HepG2 (cell line): ENCODE results near the gene FIS1. TPM values are rescaled to one million over a fixed set of nuclear protein-coding genes. Genes with fewer than 3 reads are reported as not detected.

Experiments
- AGO1 ChIP-seq: fragments of 200-400 bp; formaldehyde crosslinking; IDR thresholded peaks from 2 replicates; pipeline ENCODE4 v1.6.1; 2017; ENCODE audit warnings: mild to moderate bottlenecking, low read depth, low read length, moderate library complexity; ENCODE audit not compliant: poor library complexity, severe bottlenecking
- ARNTL ChIP-seq: sonication (generic); formaldehyde crosslinking; IDR thresholded peaks from 2 replicates; pipeline ENCODE4 v1.4.0; 2020; ENCODE audit warnings: mild to moderate bottlenecking, missing genetic modification reagents
- BRD4 ChIP-seq: sonication (generic); formaldehyde crosslinking; IDR thresholded peaks from 2 replicates; pipeline ENCODE4 v1.4.0; 2020; ENCODE audit warnings: missing genetic modification reagents
- CAMTA2 ChIP-seq: sonication (generic); formaldehyde crosslinking; IDR thresholded peaks from 2 replicates; pipeline ENCODE4 v1.4.0; 2020; ENCODE audit warnings: mild to moderate bottlenecking, missing genetic modification reagents, borderline replicate concordance
- CBFB ChIP-seq: sonication (generic); formaldehyde crosslinking; IDR thresholded peaks from 2 replicates; pipeline ENCODE4 v1.4.0; 2020; ENCODE audit warnings: missing genetic modification reagents
- CEBPG ChIP-seq: IDR thresholded peaks from 2 replicates; pipeline ENCODE4 v1.6.1; 2016
- KDM5B ChIP-seq: sonication (generic); formaldehyde crosslinking; IDR thresholded peaks from 2 replicates; pipeline ENCODE4 v1.4.0; 2020; ENCODE audit warnings: missing genetic modification reagents, mild to moderate bottlenecking, borderline replicate concordance
- MED1 ChIP-seq: sonication (generic); formaldehyde crosslinking; IDR thresholded peaks from 2 replicates; pipeline ENCODE4 v1.4.0; 2020; ENCODE audit warnings: missing genetic modification reagents
- NAIF1 ChIP-seq: sonication (generic); formaldehyde crosslinking; IDR thresholded peaks from 2 replicates; pipeline ENCODE4 v1.5.0; 2020; ENCODE audit warnings: mild to moderate bottlenecking, missing genetic modification reagents, borderline replicate concordance
- NFKB2 ChIP-seq: sonication (generic); formaldehyde crosslinking; IDR thresholded peaks from 2 replicates; pipeline ENCODE4 v1.4.0; 2020; ENCODE audit warnings: missing genetic modification reagents, borderline replicate concordance
- SMARCC2 ChIP-seq: fragments of 450-650 bp; IDR thresholded peaks from 2 replicates; pipeline ENCODE4 v1.6.1; 2017; ENCODE audit warnings: antibody characterized with exemption, mild to moderate bottlenecking
- SP5 ChIP-seq: IDR thresholded peaks from 2 replicates; pipeline ENCODE4 v1.6.1; 2016; ENCODE audit warnings: low read depth, borderline replicate concordance
- TCF12 ChIP-seq, 2 experiments: fragments of 450-650 bp in 1 of 2; sonication (generic) in 1 of 2; formaldehyde crosslinking in 1 of 2; IDR thresholded peaks; 2 replicates each; pipeline versions ENCODE4 v1.6.1 to v1.8.0; 2017 to 2022; ENCODE audit warnings: antibody characterized with exemption in 1 of 2, mild to moderate bottlenecking in 1 of 2, missing genetic modification reagents in 1 of 2, moderate library complexity in 1 of 2
- USF2 ChIP-seq, 2 experiments: sonication (generic) in 1 of 2; formaldehyde crosslinking in 1 of 2; IDR thresholded peaks; 2 replicates each; pipeline versions ENCODE4 v1.5.1 to v1.6.1; 2011 to 2020; ENCODE audit warnings: borderline replicate concordance in 1 of 2, low read depth in 1 of 2, low read length in 1 of 2, mild to moderate bottlenecking in 1 of 2, missing genetic modification reagents in 1 of 2, moderate library complexity in 1 of 2
- ZBTB7B ChIP-seq: sonication (generic); formaldehyde crosslinking; IDR thresholded peaks from 2 replicates; pipeline ENCODE4 v1.4.0; 2020; ENCODE audit warnings: missing genetic modification reagents
- ZFP1 ChIP-seq: IDR thresholded peaks from 2 replicates; pipeline ENCODE4 v1.6.1; 2016
- ZNF326 ChIP-seq: sonication (generic); formaldehyde crosslinking; IDR thresholded peaks from 2 replicates; pipeline ENCODE4 v1.4.0; 2020; ENCODE audit warnings: missing genetic modification reagents, borderline replicate concordance
- ZNF329 ChIP-seq: sonication (generic); formaldehyde crosslinking; IDR thresholded peaks from 2 replicates; pipeline ENCODE4 v1.9.0; 2021; ENCODE audit warnings: low read depth, mild to moderate bottlenecking, missing genetic modification reagents
- ZNF441 ChIP-seq: sonication (generic); formaldehyde crosslinking; IDR thresholded peaks from 2 replicates; pipeline ENCODE4 v1.7.0; 2021; ENCODE audit warnings: missing genetic modification reagents, borderline replicate concordance
- ZNF564 ChIP-seq: sonication (generic); formaldehyde crosslinking; IDR thresholded peaks from 2 replicates; pipeline ENCODE4 v1.8.1; 2023; ENCODE audit warnings: mild to moderate bottlenecking, missing genetic modification reagents
- ZNF816 ChIP-seq: sonication (generic); formaldehyde crosslinking; IDR thresholded peaks from 2 replicates; pipeline ENCODE4 v1.8.0; 2022; ENCODE audit warnings: missing genetic modification reagents, mild to moderate bottlenecking, borderline replicate concordance
- polyA plus RNA-seq, 8 experiments: library from polyadenylated mRNA; depleted of rRNA in 3 of 8; stranded (reverse) in 7 of 8; unstranded in 1 of 8; fragments of >200 nt; fragmentation: Illumina TruSeq in 4 of 8; extraction: Trizol in 4 of 8; gene quantifications; 2 replicates each; pipeline versions ENCODE4 v1.2.1 to v1.2.3, GENCODE V29; 2011 to 2016; ENCODE audit warnings: low read depth in 4 of 8, missing spikeins in 1 of 8, mixed read lengths in 1 of 8; ENCODE audit not compliant: insufficient read depth in 1 of 8
- total RNA-seq, 5 experiments: library from RNA; depleted of rRNA; stranded (reverse); fragments of >200 nt; fragmentation: Illumina TruSeq; extraction: Trizol; gene quantifications; 2 replicates each; pipeline ENCODE4 v1.2.3, GENCODE V29; 2016; ENCODE audit warnings: low read depth in 1 of 5
- TF ChIP-seq, protein P1 (sequence below): sonication (generic); formaldehyde crosslinking; conservative IDR thresholded peaks from 2 replicates; pipeline ENCODE4 v1.8.0; 2022; ENCODE audit warnings: missing genetic modification reagents
- TF ChIP-seq, protein P2 (sequence below): sonication (generic); formaldehyde crosslinking; IDR thresholded peaks from 2 replicates; pipeline ENCODE4 v1.4.0; 2020; ENCODE audit warnings: missing genetic modification reagents

FIS1 gene
- total and polyA plus RNA-seq, 2 of the 13 experiments (the other 11 are each of a cell fraction or from before 2014, with no cell fraction given): 97.5 to 101 TPM

DNA sequence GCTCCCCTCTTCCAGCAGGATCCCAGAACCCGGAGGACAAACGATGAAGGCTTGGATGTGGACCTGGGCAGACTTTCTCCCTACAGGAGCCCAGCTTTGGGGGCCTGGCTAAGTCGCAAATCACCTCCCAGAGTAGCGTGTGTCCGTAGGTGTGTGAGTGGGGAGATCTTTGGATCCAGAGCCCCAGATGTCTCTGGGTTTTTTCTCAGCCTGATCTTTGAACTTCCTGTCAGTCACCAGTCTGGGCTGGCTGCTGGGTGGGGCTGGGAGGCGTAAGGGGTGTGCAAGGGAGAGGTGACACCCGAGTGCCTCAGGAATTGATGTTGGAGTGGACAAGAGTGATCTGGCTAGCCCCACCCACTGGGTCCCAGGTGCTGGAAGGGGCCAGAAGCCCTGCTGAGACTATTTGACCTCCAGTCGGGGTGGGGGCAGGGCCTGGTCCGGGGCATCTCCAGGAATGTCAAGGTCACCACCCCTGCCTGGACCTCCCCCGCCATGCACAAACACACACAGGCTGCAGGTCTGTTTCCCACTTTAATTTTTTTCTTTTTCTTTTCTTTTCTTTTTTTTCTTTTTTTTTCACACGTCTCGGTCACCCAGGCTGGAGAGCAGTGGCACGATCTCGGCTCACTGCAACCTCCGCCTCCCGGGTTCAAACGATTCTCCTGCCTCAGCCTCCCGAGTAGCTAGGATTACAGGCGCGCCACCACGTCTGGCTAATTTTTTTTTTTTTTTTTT, 43.9 kb downstream of the FIS1 start, which contains the start of gene MOGAT3 (continued):
- no peak for TF ChIP-seq USF2 (IDR thresholded peaks at IDR 0.05; ENCODE audit: low read depth, low read length)
- 0 out of 2 replicates have a peak, but pooled peaks have one; percentile 28 for TF ChIP-seq USF2 (CRISPR knock-in tag; IDR thresholded peaks at IDR 0.05; ENCODE audit: borderline replicate concordance)
- 0 out of 2 replicates have a peak, but pooled peaks have one; percentile 29 for TF ChIP-seq CEBPG (CRISPR knock-in tag)
- no peak for TF ChIP-seq TCF12 (IDR thresholded peaks at IDR 0.05)
- TF ChIP-seq TCF12 (CRISPR knock-in tag; IDR thresholded peaks at IDR 0.05): no peak
- TF ChIP-seq SP5: peak; percentile 90
- TF ChIP-seq ZBTB7B (CRISPR knock-in tag): peak; percentile 76
- no peak for TF ChIP-seq BRD4 (CRISPR knock-in tag)
- TF ChIP-seq MED1: peak; percentile 90
- TF ChIP-seq ZNF329 (CRISPR knock-in tag): no peak
- no peak for TF ChIP-seq CAMTA2 (CRISPR knock-in tag)
- TF ChIP-seq NFKB2 (CRISPR knock-in tag): peak; percentile 37; the same call in 1 of the 2 replicates
- TF ChIP-seq NAIF1 (CRISPR knock-in tag): peak; percentile 82; the same call in 1 of the 2 replicates
- peak; percentile 79 for TF ChIP-seq ARNTL (CRISPR knock-in tag)
- no peak for TF ChIP-seq AGO1
- peak; percentile 88 for TF ChIP-seq ZNF816
- TF ChIP-seq ZNF441 (CRISPR knock-in tag): no peak; the same call in 1 of the 2 replicates
- peak; percentile 74 for TF ChIP-seq ZNF564 (CRISPR knock-in tag)
- no peak for TF ChIP-seq KDM5B (CRISPR knock-in tag)
- TF ChIP-seq, protein P1, sequence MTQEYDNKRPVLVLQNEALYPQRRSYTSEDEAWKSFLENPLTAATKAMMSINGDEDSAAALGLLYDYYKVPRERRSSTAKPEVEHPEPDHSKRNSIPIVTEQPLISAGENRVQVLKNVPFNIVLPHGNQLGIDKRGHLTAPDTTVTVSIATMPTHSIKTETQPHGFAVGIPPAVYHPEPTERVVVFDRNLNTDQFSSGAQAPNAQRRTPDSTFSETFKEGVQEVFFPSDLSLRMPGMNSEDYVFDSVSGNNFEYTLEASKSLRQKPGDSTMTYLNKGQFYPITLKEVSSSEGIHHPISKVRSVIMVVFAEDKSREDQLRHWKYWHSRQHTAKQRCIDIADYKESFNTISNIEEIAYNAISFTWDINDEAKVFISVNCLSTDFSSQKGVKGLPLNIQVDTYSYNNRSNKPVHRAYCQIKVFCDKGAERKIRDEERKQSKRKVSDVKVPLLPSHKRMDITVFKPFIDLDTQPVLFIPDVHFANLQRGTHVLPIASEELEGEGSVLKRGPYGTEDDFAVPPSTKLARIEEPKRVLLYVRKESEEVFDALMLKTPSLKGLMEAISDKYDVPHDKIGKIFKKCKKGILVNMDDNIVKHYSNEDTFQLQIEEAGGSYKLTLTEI (CRISPR knock-in tag): no peak
- 0 out of 2 replicates have a peak, but pooled peaks have one; percentile 47 for TF ChIP-seq CBFB
- TF ChIP-seq SMARCC2: no peak
- TF ChIP-seq ZFP1 (CRISPR knock-in tag): no peak; the same call in 1 of the 2 replicates
- TF ChIP-seq ZNF326 (CRISPR knock-in tag): no peak
- TF ChIP-seq, protein P2, sequence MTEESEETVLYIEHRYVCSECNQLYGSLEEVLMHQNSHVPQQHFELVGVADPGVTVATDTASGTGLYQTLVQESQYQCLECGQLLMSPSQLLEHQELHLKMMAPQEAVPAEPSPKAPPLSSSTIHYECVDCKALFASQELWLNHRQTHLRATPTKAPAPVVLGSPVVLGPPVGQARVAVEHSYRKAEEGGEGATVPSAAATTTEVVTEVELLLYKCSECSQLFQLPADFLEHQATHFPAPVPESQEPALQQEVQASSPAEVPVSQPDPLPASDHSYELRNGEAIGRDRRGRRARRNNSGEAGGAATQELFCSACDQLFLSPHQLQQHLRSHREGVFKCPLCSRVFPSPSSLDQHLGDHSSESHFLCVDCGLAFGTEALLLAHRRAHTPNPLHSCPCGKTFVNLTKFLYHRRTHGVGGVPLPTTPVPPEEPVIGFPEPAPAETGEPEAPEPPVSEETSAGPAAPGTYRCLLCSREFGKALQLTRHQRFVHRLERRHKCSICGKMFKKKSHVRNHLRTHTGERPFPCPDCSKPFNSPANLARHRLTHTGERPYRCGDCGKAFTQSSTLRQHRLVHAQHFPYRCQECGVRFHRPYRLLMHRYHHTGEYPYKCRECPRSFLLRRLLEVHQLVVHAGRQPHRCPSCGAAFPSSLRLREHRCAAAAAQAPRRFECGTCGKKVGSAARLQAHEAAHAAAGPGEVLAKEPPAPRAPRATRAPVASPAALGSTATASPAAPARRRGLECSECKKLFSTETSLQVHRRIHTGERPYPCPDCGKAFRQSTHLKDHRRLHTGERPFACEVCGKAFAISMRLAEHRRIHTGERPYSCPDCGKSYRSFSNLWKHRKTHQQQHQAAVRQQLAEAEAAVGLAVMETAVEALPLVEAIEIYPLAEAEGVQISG (CRISPR knock-in tag): peak; percentile 60; the same call in 1 of the 2 replicates
